Measurements from ENCODE around the gene FAM170B. TPM values are rescaled to one million over a fixed set of nuclear protein-coding genes. Genes with fewer than 3 reads are reported as not detected.

Gene FAM170B
- total and polyA plus RNA-seq, 2 experiments from 2014 or later = not detected

GRCh38 chr10:49178489-49179471, 45.0 kb upstream of the FAM170B start:
- H4K20me1 ChIP-seq (ENCODE audit: insufficient read depth) = no peaks in the 10 kb centered on the region
- H2AFZ ChIP-seq = no peak overlapping the region
- DNase-seq = no peak
- H3K4me3 ChIP-seq = no peak overlapping the region
- no peak overlapping the region for H3K9ac ChIP-seq
- H3K4me2 ChIP-seq (ENCODE audit: unreplicated experiment) = no peak overlapping the region
- H3K27me3 ChIP-seq (replicated peaks; ENCODE audit: insufficient read depth) = no peaks in the 10 kb centered on the region
- in situ Hi-C loops (cut with MboI) = no loop called here
- H3F3A ChIP-seq (ENCODE audit: insufficient read depth) = peaks cover 6% of the 10 kb centered on the region; the same call in 1 of the 2 replicates
- H3K9me3 ChIP-seq (ENCODE audit: low read depth) = no peaks in the 10 kb centered on the region
- no peak for TF ChIP-seq EZH2phosphoT487 (IDR thresholded peaks at IDR 0.05; ENCODE audit: insufficient read depth, low read depth)
- TF ChIP-seq EZH2 (IDR thresholded peaks at IDR 0.05; ENCODE audit: insufficient read depth, poor library complexity, severe bottlenecking) = no peak
- no peaks in the 10 kb centered on the region for H3K36me3 ChIP-seq (ENCODE audit: low read depth)
- no peak overlapping the region for H3K27ac ChIP-seq
- no peaks in the 10 kb centered on the region for H3K9me2 ChIP-seq (ENCODE audit: insufficient read depth)
- peaks cover 13% of the 10 kb centered on the region for H3K4me1 ChIP-seq (ENCODE audit: insufficient read depth)
- no peaks in the 10 kb centered on the region for H3K79me2 ChIP-seq (ENCODE audit: insufficient read depth)
- WGBS, 2 experiments (ENCODE audit: low coverage in 1 of 2, low lambda C conversion rate in 2 of 2, missing lambda C conversion rate in 2 of 2) = 90% methylated on average over 6 of the region's 6 CpGs

GRCh38 chr10:49177391-49178355, 43.9 kb upstream of the FAM170B start:
- H3K79me2 ChIP-seq (ENCODE audit: insufficient read depth) = no peaks in the 10 kb centered on the region
- in situ Hi-C loops (cut with MboI) = no loop called here
- H3K9me2 ChIP-seq (ENCODE audit: insufficient read depth) = no peaks in the 10 kb centered on the region
- no peak overlapping the region for H3K4me3 ChIP-seq
- H3K27ac ChIP-seq = peak overlapping the region; percentile 86
- H3F3A ChIP-seq (ENCODE audit: insufficient read depth) = peaks cover 6% of the 10 kb centered on the region; the same call in 1 of the 2 replicates
- peak; percentile 97 for DNase-seq
- H3K4me2 ChIP-seq (ENCODE audit: unreplicated experiment) = peak overlapping the region; percentile 14
- WGBS, 2 experiments (ENCODE audit: low coverage in 1 of 2, low lambda C conversion rate in 2 of 2, missing lambda C conversion rate in 2 of 2) = 41 to 43% methylated on average over 9 of the region's 9 CpGs
- no peaks in the 10 kb centered on the region for H4K20me1 ChIP-seq (ENCODE audit: insufficient read depth)
- no peaks in the 10 kb centered on the region for H3K36me3 ChIP-seq (ENCODE audit: low read depth)
- no peaks in the 10 kb centered on the region for H3K27me3 ChIP-seq (replicated peaks; ENCODE audit: insufficient read depth)
- peaks cover 13% of the 10 kb centered on the region for H3K4me1 ChIP-seq (ENCODE audit: insufficient read depth)
- no peaks in the 10 kb centered on the region for H3K9me3 ChIP-seq (ENCODE audit: low read depth)
- H2AFZ ChIP-seq = peak overlapping the region; percentile 76
- H3K9ac ChIP-seq = peak overlapping the region; percentile 56
- TF ChIP-seq EZH2 (IDR thresholded peaks at IDR 0.05; ENCODE audit: insufficient read depth, poor library complexity, severe bottlenecking) (no peak), EZH2phosphoT487 (IDR thresholded peaks at IDR 0.05; ENCODE audit: insufficient read depth, low read depth) (0 out of 2 replicates have a peak, but pooled peaks have one; percentile 60)

DNA sequence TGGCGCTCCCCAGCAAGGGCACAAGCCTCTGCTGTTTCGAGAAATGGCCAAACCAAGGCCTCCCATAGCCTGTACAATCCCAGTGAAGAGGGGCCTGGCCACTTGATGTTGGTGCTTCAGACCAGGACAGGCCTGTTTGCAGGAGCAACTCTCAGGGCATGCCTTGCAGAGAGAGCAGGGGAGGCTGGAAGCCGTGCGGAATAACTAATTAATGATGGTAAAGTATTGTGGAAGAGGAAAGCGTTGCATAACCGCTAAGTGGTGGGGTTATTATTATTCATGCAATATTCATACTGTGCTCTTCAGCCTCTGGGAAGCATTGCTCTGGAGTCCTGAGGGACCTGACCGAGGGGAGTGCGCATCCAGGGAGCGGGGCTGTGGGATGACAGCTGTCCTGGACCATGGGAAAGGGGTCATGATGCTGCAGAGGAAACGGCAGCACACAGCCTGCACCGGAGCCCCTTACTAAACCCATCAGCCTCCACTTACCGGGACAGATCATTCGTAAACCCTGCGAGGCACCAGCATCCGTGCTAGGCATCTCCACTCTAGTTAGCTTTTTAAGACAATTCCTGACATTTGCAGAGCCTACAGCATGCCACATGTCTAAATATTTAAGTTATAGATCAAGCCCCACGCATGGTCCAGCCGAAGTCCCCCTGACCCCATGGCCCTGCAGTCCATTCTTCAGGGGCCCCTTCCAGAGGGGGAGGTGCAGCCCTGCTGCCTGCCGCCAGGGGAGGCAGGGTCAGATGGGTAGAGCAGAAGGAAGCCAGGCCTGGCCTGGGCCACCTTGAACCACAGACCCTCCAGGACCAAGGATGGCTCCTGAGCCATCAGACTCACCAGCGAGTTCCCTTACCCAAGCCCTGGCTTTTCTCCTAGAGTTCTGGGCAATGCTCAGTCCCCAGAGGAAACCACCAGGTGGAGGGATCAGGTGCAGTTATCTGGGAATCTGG, 42.8 kb upstream of the FAM170B start:
- no peaks in the 10 kb centered on the region for H3K9me3 ChIP-seq (ENCODE audit: low read depth)
- no peaks in the 10 kb centered on the region for H3K27me3 ChIP-seq (replicated peaks; ENCODE audit: insufficient read depth)
- TF ChIP-seq EZH2 (IDR thresholded peaks at IDR 0.05; ENCODE audit: insufficient read depth, poor library complexity, severe bottlenecking) = no peak
- no peak for TF ChIP-seq EZH2phosphoT487 (IDR thresholded peaks at IDR 0.05; ENCODE audit: insufficient read depth, low read depth)
- no peaks in the 10 kb centered on the region for H3K36me3 ChIP-seq (ENCODE audit: low read depth)
- H3K4me2 ChIP-seq (ENCODE audit: unreplicated experiment) = peak overlapping the region; percentile 14
- H3K9me2 ChIP-seq (ENCODE audit: insufficient read depth) = no peaks in the 10 kb centered on the region
- H4K20me1 ChIP-seq (ENCODE audit: insufficient read depth) = no peaks in the 10 kb centered on the region
- WGBS, 2 experiments (ENCODE audit: low coverage in 1 of 2, low lambda C conversion rate in 2 of 2, missing lambda C conversion rate in 2 of 2) = 96% methylated on average over 19 of the region's 19 CpGs
- no peaks in the 10 kb centered on the region for H3K79me2 ChIP-seq (ENCODE audit: insufficient read depth)
- in situ Hi-C loops (cut with MboI) = no loop called here
- H3K27ac ChIP-seq = peak overlapping the region; percentile 86
- peak overlapping the region; percentile 76 for H2AFZ ChIP-seq
- H3K9ac ChIP-seq = peak overlapping the region; percentile 56
- H3K4me3 ChIP-seq = no peak overlapping the region
- no peak for DNase-seq
- H3F3A ChIP-seq (ENCODE audit: insufficient read depth) = peaks cover 6% of the 10 kb centered on the region; the same call in 1 of the 2 replicates
- H3K4me1 ChIP-seq (ENCODE audit: insufficient read depth) = peaks cover 13% of the 10 kb centered on the region
